HCT116 (cell line): ENCODE data around the gene ACOT12.

Source experiments
- CEBPB ChIP-seq: IDR thresholded peaks from 2 replicates; pipeline ENCODE4 v1.6.1; 2012; ENCODE audit warnings: low read depth
- EZH2 ChIP-seq: fragments of 200-600 bp; sonication (generic); IDR thresholded peaks from 2 replicates; pipeline ENCODE4 v1.6.1; 2017; ENCODE audit warnings: antibody characterized with exemption, mixed run types
- TF ChIP-seq, protein P1 (sequence below): IDR thresholded peaks from 2 replicates; pipeline ENCODE4 v1.6.1; 2012; ENCODE audit warnings: low read depth

- TF ChIP-seq, protein P1, sequence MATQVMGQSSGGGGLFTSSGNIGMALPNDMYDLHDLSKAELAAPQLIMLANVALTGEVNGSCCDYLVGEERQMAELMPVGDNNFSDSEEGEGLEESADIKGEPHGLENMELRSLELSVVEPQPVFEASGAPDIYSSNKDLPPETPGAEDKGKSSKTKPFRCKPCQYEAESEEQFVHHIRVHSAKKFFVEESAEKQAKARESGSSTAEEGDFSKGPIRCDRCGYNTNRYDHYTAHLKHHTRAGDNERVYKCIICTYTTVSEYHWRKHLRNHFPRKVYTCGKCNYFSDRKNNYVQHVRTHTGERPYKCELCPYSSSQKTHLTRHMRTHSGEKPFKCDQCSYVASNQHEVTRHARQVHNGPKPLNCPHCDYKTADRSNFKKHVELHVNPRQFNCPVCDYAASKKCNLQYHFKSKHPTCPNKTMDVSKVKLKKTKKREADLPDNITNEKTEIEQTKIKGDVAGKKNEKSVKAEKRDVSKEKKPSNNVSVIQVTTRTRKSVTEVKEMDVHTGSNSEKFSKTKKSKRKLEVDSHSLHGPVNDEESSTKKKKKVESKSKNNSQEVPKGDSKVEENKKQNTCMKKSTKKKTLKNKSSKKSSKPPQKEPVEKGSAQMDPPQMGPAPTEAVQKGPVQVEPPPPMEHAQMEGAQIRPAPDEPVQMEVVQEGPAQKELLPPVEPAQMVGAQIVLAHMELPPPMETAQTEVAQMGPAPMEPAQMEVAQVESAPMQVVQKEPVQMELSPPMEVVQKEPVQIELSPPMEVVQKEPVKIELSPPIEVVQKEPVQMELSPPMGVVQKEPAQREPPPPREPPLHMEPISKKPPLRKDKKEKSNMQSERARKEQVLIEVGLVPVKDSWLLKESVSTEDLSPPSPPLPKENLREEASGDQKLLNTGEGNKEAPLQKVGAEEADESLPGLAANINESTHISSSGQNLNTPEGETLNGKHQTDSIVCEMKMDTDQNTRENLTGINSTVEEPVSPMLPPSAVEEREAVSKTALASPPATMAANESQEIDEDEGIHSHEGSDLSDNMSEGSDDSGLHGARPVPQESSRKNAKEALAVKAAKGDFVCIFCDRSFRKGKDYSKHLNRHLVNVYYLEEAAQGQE: no peak
- TF ChIP-seq EZH2: no peak
- TF ChIP-seq CEBPB: no peak
Observed at GRCh38 chr5:81288021-81288433, 105.9 kb downstream of the ACOT12 start.
